AG09309 (cell line): ENCODE measurements around the gene TEAD3.
A peak's percentile ranks its signal among the peaks of the same experiment; 100 is the strongest.

Experiments used
- DNase-seq: peaks from one replicate; pipeline ENCODE4 v3.0.0-alpha.2; 2010; ENCODE audit warnings: low read depth
- H3K4me3 ChIP-seq: 2 replicates; pipeline ENCODE4 v1.5.1; 2011; ENCODE audit warnings: mild to moderate bottlenecking, low read depth, low read length, moderate library complexity; ENCODE audit not compliant: control insufficient read depth
- TF ChIP-seq, protein P1 (sequence below): IDR thresholded peaks from 2 replicates; pipeline ENCODE4 v1.5.1; 2011; ENCODE audit warnings: mild to moderate bottlenecking, low read depth, low read length, inconsistent platforms; ENCODE audit not compliant: insufficient read depth, control insufficient read depth; ENCODE audit errors: missing control alignments

The TEAD3 gene

DNA sequence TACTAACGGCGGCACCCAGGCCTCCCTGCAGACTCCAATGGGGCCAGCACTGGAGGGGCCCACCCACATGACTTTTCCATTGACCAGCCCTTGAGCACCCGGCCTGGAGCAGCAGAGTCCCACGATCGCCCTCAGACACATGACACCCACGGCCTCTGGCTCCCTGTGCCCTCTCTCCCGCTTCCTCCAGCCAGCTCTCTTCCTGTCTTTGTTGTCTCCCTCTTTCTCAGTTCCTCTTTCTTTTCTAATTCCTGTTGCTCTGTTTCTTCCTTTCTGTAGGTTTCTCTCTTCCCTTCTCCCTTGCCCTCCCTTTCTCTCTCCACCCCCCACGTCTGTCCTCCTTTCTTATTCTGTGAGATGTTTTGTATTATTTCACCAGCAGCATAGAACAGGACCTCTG, 70.8 kb downstream of the TEAD3 start:
- TF ChIP-seq, protein P1, sequence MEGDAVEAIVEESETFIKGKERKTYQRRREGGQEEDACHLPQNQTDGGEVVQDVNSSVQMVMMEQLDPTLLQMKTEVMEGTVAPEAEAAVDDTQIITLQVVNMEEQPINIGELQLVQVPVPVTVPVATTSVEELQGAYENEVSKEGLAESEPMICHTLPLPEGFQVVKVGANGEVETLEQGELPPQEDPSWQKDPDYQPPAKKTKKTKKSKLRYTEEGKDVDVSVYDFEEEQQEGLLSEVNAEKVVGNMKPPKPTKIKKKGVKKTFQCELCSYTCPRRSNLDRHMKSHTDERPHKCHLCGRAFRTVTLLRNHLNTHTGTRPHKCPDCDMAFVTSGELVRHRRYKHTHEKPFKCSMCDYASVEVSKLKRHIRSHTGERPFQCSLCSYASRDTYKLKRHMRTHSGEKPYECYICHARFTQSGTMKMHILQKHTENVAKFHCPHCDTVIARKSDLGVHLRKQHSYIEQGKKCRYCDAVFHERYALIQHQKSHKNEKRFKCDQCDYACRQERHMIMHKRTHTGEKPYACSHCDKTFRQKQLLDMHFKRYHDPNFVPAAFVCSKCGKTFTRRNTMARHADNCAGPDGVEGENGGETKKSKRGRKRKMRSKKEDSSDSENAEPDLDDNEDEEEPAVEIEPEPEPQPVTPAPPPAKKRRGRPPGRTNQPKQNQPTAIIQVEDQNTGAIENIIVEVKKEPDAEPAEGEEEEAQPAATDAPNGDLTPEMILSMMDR, result no peak
- H3K4me3 ChIP-seq, result no peak overlapping the region
- DNase-seq, result no peak

DNA sequence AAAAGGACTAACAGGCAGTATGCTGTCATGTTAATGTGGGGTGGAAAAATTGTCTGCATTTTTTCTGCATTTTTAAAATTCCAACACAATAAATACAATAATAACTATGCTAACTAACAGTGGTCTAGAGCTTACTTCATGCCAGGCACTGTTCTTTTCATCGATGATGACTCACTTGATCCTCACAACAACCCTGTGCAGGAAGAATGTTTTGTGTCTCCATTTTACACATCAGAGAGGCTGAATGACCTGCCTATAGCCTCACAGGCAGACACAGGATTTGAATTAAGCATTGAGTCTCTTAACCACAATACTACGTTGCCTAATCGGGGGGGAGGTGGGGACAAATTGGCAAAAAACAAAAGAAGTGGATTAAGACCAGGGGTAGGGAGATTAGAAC, 71.6 kb downstream of the TEAD3 start:
- DNase-seq, result peak; percentile 81
- no peak overlapping the region for H3K4me3 ChIP-seq
- TF ChIP-seq, protein P1, result no peak
